Measurements from ENCODE around the gene SEMA4D.

The SEMA4D gene

GRCh38 chr9:89442981-89443814, 54.7 kb downstream of the SEMA4D start:
- no peak for DNase-seq

- no peak for DNase-seq
These were observed 55.4 kb downstream of the SEMA4D start for GRCh38 chr9:89442501-89442978.

GRCh38 chr9:89441986-89442385, 55.9 kb downstream of the SEMA4D start:
- no peak for DNase-seq

- no peak for DNase-seq
These were observed 56.3 kb downstream of the SEMA4D start for GRCh38 chr9:89441655-89441970.

- DNase-seq = no peak
These were observed 56.8 kb downstream of the SEMA4D start for GRCh38 chr9:89440951-89441654.

GRCh38 chr9:89440548-89440947, 57.4 kb downstream of the SEMA4D start:
- DNase-seq = no peak

- no peak for DNase-seq
These were observed 57.9 kb downstream of the SEMA4D start for GRCh38 chr9:89440046-89440445.

GRCh38 chr9:89439571-89439970, 58.3 kb downstream of the SEMA4D start:
- DNase-seq = no peak

- no peak for DNase-seq
These were observed 59.7 kb downstream of the SEMA4D start for GRCh38 chr9:89438194-89438593.

- DNase-seq = no peak
These were observed 60.1 kb downstream of the SEMA4D start for GRCh38 chr9:89437772-89438171.

- peak; percentile 25 for DNase-seq
These were observed 60.8 kb downstream of the SEMA4D start for GRCh38 chr9:89436963-89437625.

- no peak for DNase-seq
These were observed 61.6 kb downstream of the SEMA4D start for GRCh38 chr9:89436326-89436725.

- no peak for DNase-seq
These were observed 62.7 kb downstream of the SEMA4D start for GRCh38 chr9:89435071-89435823.

- no peak for DNase-seq
These were observed 63.3 kb downstream of the SEMA4D start for GRCh38 chr9:89434636-89435035.

- no peak for DNase-seq
These were observed 64.1 kb downstream of the SEMA4D start for GRCh38 chr9:89433826-89434225.

GRCh38 chr9:89432986-89433530, 64.9 kb downstream of the SEMA4D start:
- DNase-seq = no peak

GRCh38 chr9:89431930-89432725, 65.8 kb downstream of the SEMA4D start:
- DNase-seq = no peak

GRCh38 chr9:89430995-89431394, 66.9 kb downstream of the SEMA4D start:
- DNase-seq = no peak

- DNase-seq = peak; percentile 38
These were observed 68.7 kb downstream of the SEMA4D start for GRCh38 chr9:89428901-89429890.

- DNase-seq = no peak
These were observed 69.6 kb downstream of the SEMA4D start for GRCh38 chr9:89428222-89428761.
